Kidney (tissue), 14 donors: ENCODE results near the gene PPP5C. TPM values are rescaled to one million over a fixed set of nuclear protein-coding genes. Genes with fewer than 3 reads are reported as not detected.
A peak's percentile ranks its signal among the peaks of the same experiment; 100 is the strongest.

Experiments used
- DNase-seq, 5 donors: peaks; one replicate each; pipeline ENCODE4 v3.0.0-alpha.2; 2013 to 2020
- FAIRE-seq: peaks from 2 replicates; lab custom pipeline; 2012; peaks lifted over from hg19 to GRCh38; lab: Jason Lieb, UNC
- H3K27ac ChIP-seq, 2 donors: one replicate each; pipeline ENCODE4 v1.7.0; 2013; ENCODE audit warnings: low read depth in 2 of 2, low read length in 2 of 2, inconsistent platforms in 1 of 2
- H3K27me3 ChIP-seq: one replicate; pipeline ENCODE4 v1.7.1; 2013; ENCODE audit warnings: low read length, inconsistent platforms; ENCODE audit not compliant: control insufficient read depth, insufficient read depth
- H3K36me3 ChIP-seq, 3 donors: one replicate each; pipeline versions ENCODE4 v1.7.0 to v1.7.1; 2013; ENCODE audit warnings: low read length in 3 of 3, control low read depth in 1 of 3, inconsistent platforms in 1 of 3; ENCODE audit not compliant: insufficient read depth in 3 of 3, control insufficient read depth in 2 of 3
- H3K4me1 ChIP-seq, 3 donors: one replicate each; pipeline versions ENCODE4 v1.7.0 to v1.7.1; 2013; ENCODE audit warnings: low read length in 3 of 3, inconsistent platforms in 1 of 3, low read depth in 1 of 3; ENCODE audit not compliant: control insufficient read depth in 2 of 3, insufficient read depth in 2 of 3
- H3K4me3 ChIP-seq, 3 donors: one replicate each; pipeline versions ENCODE4 v1.7.0 to v1.8.1; 2013; ENCODE audit warnings: low read length in 3 of 3, control low read depth in 1 of 3, inconsistent platforms in 1 of 3
- H3K9ac ChIP-seq, 3 donors: one replicate each; pipeline versions ENCODE4 v1.7.0 to v1.7.1; 2013; ENCODE audit warnings: low read length in 3 of 3, control low read depth in 1 of 3, inconsistent platforms in 1 of 3
- H3K9me3 ChIP-seq, 3 donors: one replicate each; pipeline versions ENCODE4 v1.7.0 to v1.7.1; 2013; ENCODE audit warnings: low read length in 3 of 3, control low read depth in 1 of 3, inconsistent platforms in 1 of 3; ENCODE audit not compliant: control insufficient read depth in 2 of 3, insufficient read depth in 1 of 3
- CTCF ChIP-seq: IDR thresholded peaks from 3 replicates; pipeline ENCODE4 v1.5.1; 2012; ENCODE audit warnings: mild to moderate bottlenecking, moderate library complexity, borderline replicate concordance; ENCODE audit not compliant: insufficient read depth; ENCODE audit errors: extremely low read depth
- intact Hi-C: fragments of 100-400 bp; cut with DNase I; formaldehyde crosslinking; loops from one replicate; pipeline ENCODE4 v1.11.1; 2022
- polyA plus RNA-seq: library from polyadenylated mRNA; stranded (reverse); fragments of 350-450 nt; fragmentation: Illumina TruSeq; extraction: RNeasy Lipid Tissue Mini Kit (QIAGEN cat#74804); gene quantifications from one replicate; pipeline ENCODE4 v1.2.3, GENCODE V29; 2014; ENCODE audit warnings: low read depth, low replicate concordance; ENCODE audit not compliant: insufficient read depth
- total RNA-seq: library from RNA; stranded (reverse); fragmentation: NEBNext Ultra II Directional; extraction: Animal tissue kit (Norgen Biotek cat#: 25700); gene quantifications from one replicate; pipeline ENCODE4 v1.2.1, GENCODE V29; 2021
- donor health status: control.
- donor health status: control.
- donor health status: control.
- donor health status: control.
- donor health status: control.
- donor health status: DM: yes; HTN: yes; CAD: no.
- donor health status: Normal renal cell carcinoma (clear cell type).

Gene PPP5C
- total and polyA plus RNA-seq, 2 donors from 2014 or later: 54.3 to 63.7 TPM

DNA sequence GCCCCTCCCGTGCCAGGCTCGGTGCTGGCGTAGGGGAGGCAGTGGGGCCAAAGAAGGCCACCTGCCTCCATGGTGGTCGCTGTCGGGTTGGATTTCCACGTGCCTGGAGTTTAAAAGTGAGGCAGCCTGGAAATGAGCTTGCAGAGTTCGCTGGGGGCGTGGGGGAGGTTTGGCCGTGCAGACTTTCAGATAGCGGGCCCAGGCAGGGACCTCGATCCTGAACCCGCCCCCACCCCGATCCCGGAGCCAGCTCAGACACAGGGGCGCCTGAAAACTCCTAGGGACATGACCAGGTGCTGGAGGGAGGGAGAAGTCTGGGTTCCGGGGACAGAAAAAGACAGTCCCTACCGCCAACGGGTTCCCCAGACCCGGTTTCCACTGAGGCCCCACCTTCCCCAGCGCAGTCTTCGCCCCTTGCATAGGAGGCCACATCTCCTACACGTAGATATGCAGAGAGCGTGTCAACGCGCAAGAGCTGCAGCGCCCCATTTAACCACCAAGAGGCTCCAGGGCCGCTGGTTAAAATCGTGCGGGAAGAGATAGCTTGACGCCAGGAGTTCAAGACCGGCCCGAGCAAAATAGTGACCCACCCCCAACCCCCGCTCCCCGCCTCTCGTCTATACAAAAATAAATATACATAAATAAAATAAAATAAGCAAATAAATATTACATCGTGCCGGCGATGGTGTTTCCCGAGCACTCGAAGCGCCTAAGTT lies 58.0 kb downstream of the PPP5C start:
- FAIRE-seq (no peak), DNase-seq (peak; percentile 61 to 84 (median 80))
- peaks cover 0 to 19% (median 0%) of the 10 kb centered on the region in 3 donors for H3K4me1 ChIP-seq
- H3K27me3 ChIP-seq: no peaks in the 10 kb centered on the region
- no peaks in the 10 kb centered on the region for H3K9me3 ChIP-seq
- intact Hi-C loops: loop anchor here (5.0 kb wide), 1 partner anchor 82 kb away; no protein-coding TSS in a partner anchor
- no peak for TF ChIP-seq CTCF
- H3K9ac ChIP-seq: peak overlapping the region in 1 of 3 donors; percentile 52
- peak overlapping the region in 2 of 3 donors; percentile 68 to 73 for H3K4me3 ChIP-seq
- H3K36me3 ChIP-seq: no peaks in the 10 kb centered on the region
- peak overlapping the region; percentile 89 to 90 for H3K27ac ChIP-seq

DNA sequence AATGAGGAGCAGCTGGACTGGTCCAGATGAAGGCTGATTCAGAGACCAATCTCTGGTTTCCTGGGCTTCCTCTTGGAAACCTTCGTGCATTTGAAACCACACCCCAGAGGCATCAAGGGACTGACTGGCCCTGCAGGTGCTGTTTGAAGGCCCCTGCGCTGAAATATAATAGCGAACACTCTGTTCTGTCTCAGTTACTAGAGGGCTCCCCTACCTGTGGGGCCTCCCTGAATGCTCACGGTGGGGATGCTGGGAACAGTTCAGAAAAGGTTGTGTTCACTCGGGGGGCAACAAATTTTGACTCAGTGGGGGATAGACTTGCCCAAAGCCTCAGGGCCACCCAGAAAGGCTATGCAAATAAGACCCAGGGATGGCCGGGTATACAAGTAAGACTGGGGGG lies 60.1 kb downstream of the PPP5C start:
- no peak for TF ChIP-seq CTCF
- H3K4me1 ChIP-seq: peaks cover 0 to 26% (median 5%) of the 10 kb centered on the region in 3 donors
- no peaks in the 10 kb centered on the region for H3K9me3 ChIP-seq
- H3K27ac ChIP-seq: no peak overlapping the region
- no peaks in the 10 kb centered on the region for H3K36me3 ChIP-seq
- intact Hi-C loops: no loop called here
- H3K27me3 ChIP-seq: no peaks in the 10 kb centered on the region
- no peak for FAIRE-seq
- DNase-seq: peak in 3 of 5 donors; percentile 16 to 52 (median 29)
- H3K4me3 ChIP-seq: no peak overlapping the region
- no peak overlapping the region for H3K9ac ChIP-seq

DNA sequence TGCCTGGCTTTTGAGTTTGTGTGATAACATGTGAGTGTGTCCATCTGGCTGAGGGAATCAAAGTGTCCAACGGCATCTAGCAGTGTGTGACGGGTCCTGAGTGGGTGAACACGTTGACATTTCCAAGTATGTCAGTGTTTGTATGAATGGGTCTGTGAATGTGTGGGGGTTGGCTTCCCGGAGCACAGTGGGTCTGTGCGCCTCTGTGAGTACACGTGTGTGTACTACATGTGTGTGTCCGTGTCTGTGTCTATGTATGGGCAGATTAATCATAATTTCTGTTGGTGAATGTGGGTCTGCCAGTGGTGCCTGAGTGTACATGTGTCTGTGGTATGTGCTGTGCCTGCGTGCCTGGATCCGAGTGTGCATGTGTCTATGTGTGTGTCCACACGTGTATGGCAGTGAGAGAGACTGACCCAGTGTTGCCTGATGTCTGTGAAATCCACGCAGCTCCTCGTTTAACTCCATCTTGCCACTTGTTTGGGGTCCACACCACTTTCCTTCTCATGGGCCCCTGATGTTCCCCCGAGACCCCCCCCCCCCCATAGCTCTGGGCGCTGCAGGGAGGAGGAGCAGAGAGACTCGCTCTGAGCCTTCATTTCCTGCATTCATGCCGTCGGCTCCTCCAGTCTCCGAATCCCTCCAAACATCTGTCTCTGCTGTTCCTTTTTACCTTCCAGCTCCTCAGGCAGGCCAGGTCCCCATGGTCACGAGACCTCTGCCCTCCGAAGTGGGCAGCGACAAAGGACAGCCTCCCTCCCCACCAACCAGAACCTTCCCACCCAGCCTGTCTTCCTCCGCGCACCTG lies 61.2 kb downstream of the PPP5C start:
- H3K36me3 ChIP-seq: no peaks in the 10 kb centered on the region
- peaks cover 0 to 24% (median 5%) of the 10 kb centered on the region in 3 donors for H3K4me1 ChIP-seq
- no peak for TF ChIP-seq CTCF
- no peaks in the 10 kb centered on the region for H3K9me3 ChIP-seq
- intact Hi-C loops: no loop called here
- DNase-seq (peak in 1 of 5 donors; percentile 42), FAIRE-seq (no peak)
- peak overlapping the region; percentile 20 to 55 for H3K27ac ChIP-seq
- H3K4me3 ChIP-seq: peak overlapping the region in 1 of 3 donors; percentile 42
- no peaks in the 10 kb centered on the region for H3K27me3 ChIP-seq
- H3K9ac ChIP-seq: peak overlapping the region in 1 of 3 donors; percentile 16
